Retinal pigment epithelial cell (primary cell): ENCODE data around the gene CDH5.

Experiments
- DNase-seq: peaks from one replicate; pipeline ENCODE4 v3.0.0-alpha.2; 2010; ENCODE audit warnings: low read depth
- H3K4me3 ChIP-seq: 2 replicates; pipeline ENCODE4 v1.5.1; 2011; ENCODE audit warnings: mild to moderate bottlenecking, low read length, control low read depth, moderate library complexity
- CTCF ChIP-seq: conservative IDR thresholded peaks from 2 replicates; pipeline ENCODE4 v1.5.1; 2011; ENCODE audit warnings: low read depth, low read length, control low read depth, inconsistent platforms

Gene CDH5

GRCh38 chr16:66364117-66364958 lies 2.2 kb upstream of the CDH5 start:
- H3K4me3 ChIP-seq: no peak overlapping the region
- no peak for TF ChIP-seq CTCF
- DNase-seq: no peak

- H3K4me3 ChIP-seq: no peak overlapping the region
- no peak for DNase-seq
- TF ChIP-seq CTCF: no peak
These were observed 1.6 kb upstream of the CDH5 start for GRCh38 chr16:66364959-66365306.

- no peak for DNase-seq
- H3K4me3 ChIP-seq: no peak overlapping the region
- no peak for TF ChIP-seq CTCF
These were observed 840 bp upstream of the CDH5 start for GRCh38 chr16:66365651-66366050.

- no peak overlapping the region for H3K4me3 ChIP-seq
- no peak for TF ChIP-seq CTCF
- DNase-seq: no peak
These were observed 1.7 kb downstream of the CDH5 start for GRCh38 chr16:66367968-66368891.

- no peak for DNase-seq
- H3K4me3 ChIP-seq: no peak overlapping the region
- TF ChIP-seq CTCF: no peak
These were observed 2.6 kb downstream of the CDH5 start for GRCh38 chr16:66369055-66369592.

- no peak for TF ChIP-seq CTCF
- H3K4me3 ChIP-seq: no peak overlapping the region
- no peak for DNase-seq
These were observed 4.5 kb downstream of the CDH5 start for GRCh38 chr16:66370786-66371684.
